HG03139 (cell line): ENCODE measurements around the gene ICAM4.
"Not testable (repeated sequence)": the region's sequence is repeated elsewhere in the genome, so short reads cannot be mapped to it uniquely, and the experiment has no call there.

ENCODE experiments used
- ATAC-seq: cut with Tn5 transposase; IDR thresholded peaks from one replicate; pipeline ENCODE4 v1.9.1; 2021; ENCODE audit not compliant: unreplicated experiment

Gene ICAM4

GRCh38 chr19:10268071-10268470 lies 18.7 kb upstream of the ICAM4 start:
- no peak for ATAC-seq

GRCh38 chr19:10269333-10270179 lies 17.2 kb upstream of the ICAM4 start:
- no peak for ATAC-seq

GRCh38 chr19:10270180-10270615 lies 16.6 kb upstream of the ICAM4 start:
- ATAC-seq: no peak

- ATAC-seq: no peak
Measured at GRCh38 chr19:10270616-10271394, 15.9 kb upstream of the ICAM4 start, which contains the start of gene ICAM1. TSS of gene ICAM1 (plus strand) at chr19:10271120. CDS start at chr19:10271160, 40 bp downstream.

GRCh38 chr19:10271543-10272086 lies 15.1 kb upstream of the ICAM4 start:
- no peak for ATAC-seq

GRCh38 chr19:10274589-10274988 lies 12.2 kb upstream of the ICAM4 start:
- ATAC-seq: no peak

GRCh38 chr19:10277795-10278589 lies 8.8 kb upstream of the ICAM4 start:
- no peak for ATAC-seq

GRCh38 chr19:10278935-10279334 lies 7.8 kb upstream of the ICAM4 start:
- ATAC-seq: no peak

GRCh38 chr19:10279737-10280442 lies 6.9 kb upstream of the ICAM4 start:
- no peak for ATAC-seq

- not testable (repeated sequence) for ATAC-seq
Measured at GRCh38 chr19:10282043-10282442, 4.7 kb upstream of the ICAM4 start.

GRCh38 chr19:10283301-10284064 lies 3.3 kb upstream of the ICAM4 start:
- ATAC-seq: no peak

- no peak for ATAC-seq
Measured at GRCh38 chr19:10284065-10284959, 2.4 kb upstream of the ICAM4 start.

GRCh38 chr19:10284960-10285278 lies 1.8 kb upstream of the ICAM4 start:
- no peak for ATAC-seq

- no peak for ATAC-seq
Measured at GRCh38 chr19:10285393-10285792, 1.4 kb upstream of the ICAM4 start.

GRCh38 chr19:10288662-10289166 lies 2.0 kb downstream of the ICAM4 start:
- ATAC-seq: no peak

- ATAC-seq: no peak
Measured at GRCh38 chr19:10289167-10289835, 2.5 kb downstream of the ICAM4 start.

GRCh38 chr19:10289836-10290356 lies 3.1 kb downstream of the ICAM4 start, which contains the start of gene ICAM5:
TSS of gene ICAM5 (plus strand) at chr19:10289952. CDS start at chr19:10290044, 92 bp downstream.
- no peak for ATAC-seq
